Neuronal stem cell (in vitro differentiated cells): ENCODE measurements around the gene RASGRP1.

ENCODE experiments used
- DNase-seq: peaks from one replicate; pipeline ENCODE4 v3.0.0-alpha.2; 2013; ENCODE audit warnings: low spot score
- H2AFZ ChIP-seq: one replicate; pipeline ENCODE4 v1.6.1; 2013; ENCODE audit warnings: mild to moderate bottlenecking, low read length, inconsistent platforms
- H2AK5ac ChIP-seq: 2 replicates; pipeline ENCODE4 v1.6.1; 2013; ENCODE audit warnings: low read depth, mild to moderate bottlenecking, inconsistent platforms, low read length, moderate library complexity, mixed read lengths
- H2BK120ac ChIP-seq: 2 replicates; pipeline ENCODE4 v1.6.1; 2013; ENCODE audit warnings: low read depth, mild to moderate bottlenecking, inconsistent platforms, low read length, moderate library complexity, mixed read lengths
- H2BK12ac ChIP-seq: one replicate; pipeline ENCODE4 v1.6.1; 2013; ENCODE audit warnings: low read length, inconsistent platforms
- H2BK15ac ChIP-seq: 2 replicates; pipeline ENCODE4 v1.6.1; 2013; ENCODE audit warnings: mild to moderate bottlenecking, low read length, inconsistent platforms, mixed read lengths
- H2BK5ac ChIP-seq: one replicate; pipeline ENCODE4 v1.6.1; 2013; ENCODE audit warnings: inconsistent platforms, mild to moderate bottlenecking, low read length, moderate library complexity
- H3K14ac ChIP-seq: one replicate; pipeline ENCODE4 v1.6.1; 2013; ENCODE audit warnings: low read length, inconsistent platforms
- H3K18ac ChIP-seq: 2 replicates; pipeline ENCODE4 v1.6.1; 2013; ENCODE audit warnings: low read length, inconsistent platforms
- H3K23ac ChIP-seq: 2 replicates; pipeline ENCODE4 v1.6.1; 2013; ENCODE audit warnings: low read depth, mild to moderate bottlenecking, mixed read lengths, low read length, inconsistent platforms; ENCODE audit not compliant: poor library complexity
- H3K27ac ChIP-seq: replicated peaks from 3 replicates; pipeline ENCODE4 v1.5.1; 2013; ENCODE audit warnings: low read length, inconsistent platforms
- H3K27me3 ChIP-seq, 3 experiments: 2 replicates each; pipeline ENCODE4 v1.6.1; 2013; ENCODE audit warnings: low read length in 3 of 3, mild to moderate bottlenecking in 2 of 3, inconsistent platforms in 1 of 3, low read depth in 1 of 3, mixed read lengths in 1 of 3, moderate library complexity in 1 of 3; ENCODE audit not compliant: control insufficient read depth in 3 of 3, insufficient read depth in 3 of 3
- H3K36me3 ChIP-seq, 2 donors: replicated peaks in 1 of 2; 2 replicates each; pipeline ENCODE4 v1.6.1; 2013; ENCODE audit warnings: low read length in 2 of 2; ENCODE audit not compliant: control insufficient read depth in 2 of 2, insufficient read depth in 2 of 2
- H3K4ac ChIP-seq: 2 replicates; pipeline ENCODE4 v1.6.1; 2013; ENCODE audit warnings: inconsistent platforms, mild to moderate bottlenecking, low read length, moderate library complexity
- H3K4me1 ChIP-seq, 2 donors: 1 replicate in 1 of 2; 2 replicates in 1 of 2; pipeline ENCODE4 v1.6.1; 2013; ENCODE audit warnings: low read length in 2 of 2, low read depth in 1 of 2; ENCODE audit not compliant: control insufficient read depth in 2 of 2, insufficient read depth in 1 of 2
- H3K4me2 ChIP-seq: one replicate; pipeline ENCODE4 v1.6.1; 2013; ENCODE audit warnings: mild to moderate bottlenecking, low read length, inconsistent platforms; ENCODE audit not compliant: insufficient read depth, poor library complexity, severe bottlenecking
- H3K4me3 ChIP-seq, 2 donors: 2 replicates each; pipeline ENCODE4 v1.5.1; 2013; ENCODE audit warnings: low read length in 2 of 2, mild to moderate bottlenecking in 2 of 2, inconsistent platforms in 1 of 2, moderate library complexity in 1 of 2
- H3K79me1 ChIP-seq: one replicate; pipeline ENCODE4 v1.6.1; 2013; ENCODE audit warnings: low read depth, mild to moderate bottlenecking, inconsistent platforms, low read length, moderate library complexity
- H3K9ac ChIP-seq: one replicate; pipeline ENCODE4 v1.6.1; 2013; ENCODE audit warnings: mild to moderate bottlenecking, low read depth, low read length, inconsistent platforms; ENCODE audit not compliant: poor library complexity
- H3K9me3 ChIP-seq, 2 donors: replicated peaks in 1 of 2; 2 replicates each; pipeline versions ENCODE3 to v1.6.1; 2013; ENCODE audit warnings: low read length in 2 of 2, mild to moderate bottlenecking in 2 of 2, inconsistent platforms in 1 of 2, low read depth in 1 of 2, mixed read lengths in 1 of 2, moderate library complexity in 1 of 2; ENCODE audit not compliant: control insufficient read depth in 2 of 2, insufficient read depth in 1 of 2
- H4K8ac ChIP-seq: one replicate; pipeline ENCODE4 v1.6.1; 2013; ENCODE audit warnings: low read depth, mild to moderate bottlenecking, inconsistent platforms, low read length, moderate library complexity
- H4K91ac ChIP-seq: one replicate; pipeline ENCODE4 v1.6.1; 2013; ENCODE audit warnings: low read length, low read depth, mild to moderate bottlenecking, inconsistent platforms; ENCODE audit not compliant: poor library complexity
- WGBS, 2 donors: extraction: QIAGEN DNeasy Blood & Tissue Kit; methylation state at CpG; one replicate each; pipeline ENCODE4 v1.1.7; 2013; ENCODE audit warnings: missing lambda C conversion rate in 2 of 2, mixed read lengths in 1 of 2; ENCODE audit not compliant: insufficient read length in 2 of 2, insufficient replicate concordance in 1 of 2; ENCODE audit errors: extremely low coverage in 2 of 2; 5-methylcytosine and 5-hydroxymethylcytosine counted together

RASGRP1 gene

DNA sequence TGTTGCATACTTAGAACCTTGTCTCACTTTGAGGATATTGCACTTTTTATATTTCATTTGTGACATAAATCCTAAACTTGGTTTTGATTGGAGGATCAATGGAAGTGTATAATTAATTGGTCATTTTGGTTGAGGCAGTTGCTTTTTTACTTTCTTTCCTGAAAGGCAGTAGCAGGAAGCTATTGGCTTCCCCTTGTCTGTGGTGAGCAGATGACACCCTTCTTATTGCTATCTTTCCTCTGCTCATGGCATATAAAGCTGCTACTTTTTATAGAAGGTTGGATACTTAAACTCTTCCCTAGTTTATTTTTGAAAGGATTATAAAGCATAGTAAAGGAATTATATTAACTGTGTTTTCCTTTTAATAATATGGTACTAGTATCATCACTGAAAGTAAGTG is 82.0 kb downstream of the RASGRP1 start:
- H2BK15ac ChIP-seq = no peak overlapping the region
- no peak overlapping the region for H2AK5ac ChIP-seq
- H3K79me1 ChIP-seq = no peaks in the 10 kb centered on the region
- no peak overlapping the region for H2BK12ac ChIP-seq
- H3K27ac ChIP-seq = no peak overlapping the region
- no peak overlapping the region for H4K8ac ChIP-seq
- no peak overlapping the region for H3K23ac ChIP-seq
- no peak overlapping the region for H4K91ac ChIP-seq
- H3K4ac ChIP-seq = no peak overlapping the region
- H2BK5ac ChIP-seq = no peak overlapping the region
- no peaks in the 10 kb centered on the region for H3K9me3 ChIP-seq
- H3K4me2 ChIP-seq = no peak overlapping the region
- no peaks in the 10 kb centered on the region for H3K27me3 ChIP-seq
- no peaks in the 10 kb centered on the region for H3K4me1 ChIP-seq
- DNase-seq = no peak
- no peak overlapping the region for H3K9ac ChIP-seq
- H2BK120ac ChIP-seq = no peak overlapping the region
- H3K36me3 ChIP-seq = peaks cover 3 to 67% of the 10 kb centered on the region in 2 donors
- no peak overlapping the region for H3K14ac ChIP-seq
- no peak overlapping the region for H3K18ac ChIP-seq
- H2AFZ ChIP-seq = no peak overlapping the region
- H3K4me3 ChIP-seq = no peak overlapping the region

DNA sequence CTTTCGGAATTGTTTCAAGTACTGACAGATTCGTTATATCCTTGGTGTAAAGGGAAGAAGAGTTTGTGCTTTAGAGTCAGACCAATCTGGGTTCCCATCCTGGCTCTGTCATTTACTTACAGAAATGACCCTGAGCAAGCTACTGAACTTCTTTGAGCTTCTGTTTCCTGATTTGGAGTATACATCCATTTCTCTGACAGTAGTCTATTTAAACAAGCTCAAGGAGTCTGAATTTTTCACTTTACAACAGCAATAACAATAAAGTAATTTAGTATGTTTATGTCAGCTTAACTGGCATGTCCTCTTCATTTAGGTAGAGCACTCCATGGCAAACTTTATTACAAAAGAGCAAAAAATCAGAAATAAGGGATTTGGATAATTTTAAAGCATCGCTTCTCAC is 82.9 kb downstream of the RASGRP1 start:
- no peaks in the 10 kb centered on the region for H3K79me1 ChIP-seq
- H3K27ac ChIP-seq = no peak overlapping the region
- H3K36me3 ChIP-seq = peaks cover 3 to 67% of the 10 kb centered on the region in 2 donors
- no CpG with 5 or more reads among the region's 3 CpGs for WGBS, 2 donors
- no peak overlapping the region for H3K4me3 ChIP-seq
- H4K91ac ChIP-seq = no peak overlapping the region
- no peak overlapping the region for H2BK12ac ChIP-seq
- no peaks in the 10 kb centered on the region for H3K4me1 ChIP-seq
- H3K4me2 ChIP-seq = no peak overlapping the region
- H3K23ac ChIP-seq = no peak overlapping the region
- H3K14ac ChIP-seq = no peak overlapping the region
- H2AK5ac ChIP-seq = no peak overlapping the region
- no peak overlapping the region for H2AFZ ChIP-seq
- no peak overlapping the region for H4K8ac ChIP-seq
- H3K4ac ChIP-seq = no peak overlapping the region
- H3K18ac ChIP-seq = no peak overlapping the region
- no peak overlapping the region for H3K9ac ChIP-seq
- no peak overlapping the region for H2BK120ac ChIP-seq
- H2BK5ac ChIP-seq = no peak overlapping the region
- H3K9me3 ChIP-seq = no peaks in the 10 kb centered on the region
- no peak for DNase-seq
- H2BK15ac ChIP-seq = no peak overlapping the region
- H3K27me3 ChIP-seq = no peaks in the 10 kb centered on the region

DNA sequence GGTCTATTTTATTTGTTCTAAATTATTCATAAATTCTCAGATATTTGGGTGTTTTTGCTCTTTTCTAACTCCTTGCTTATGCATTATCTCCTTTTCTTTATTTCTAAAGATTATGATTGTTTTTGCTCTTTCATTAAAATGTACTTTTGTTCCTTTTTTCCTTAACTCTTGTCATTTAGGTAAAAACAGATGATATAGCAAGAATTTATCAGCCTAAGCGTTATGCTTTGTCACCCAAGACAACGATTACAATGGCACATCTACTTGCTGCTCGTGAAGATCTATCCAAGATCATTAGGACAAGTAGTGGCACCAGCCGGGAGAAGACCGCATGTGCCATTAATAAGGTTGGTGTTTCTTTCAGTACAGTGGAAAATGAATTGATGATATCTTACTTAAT is 83.5 kb downstream of the RASGRP1 start:
- Histone ChIP-seq H3K4me1 (no peaks in the 10 kb centered on the region), H3K23ac (no peak overlapping the region), H2AK5ac (no peak overlapping the region), H2AFZ (no peak overlapping the region), H3K4me3 (no peak overlapping the region), H4K8ac (no peak overlapping the region), H2BK120ac (no peak overlapping the region), H2BK12ac (no peak overlapping the region), H3K9ac (no peak overlapping the region), H4K91ac (no peak overlapping the region), H3K4me2 (no peak overlapping the region), H2BK15ac (no peak overlapping the region), H3K9me3 (no peaks in the 10 kb centered on the region), H3K79me1 (no peaks in the 10 kb centered on the region), H3K14ac (no peak overlapping the region), H2BK5ac (no peak overlapping the region), H3K18ac (no peak overlapping the region), H3K27me3 (no peaks in the 10 kb centered on the region), H3K27ac (no peak overlapping the region), H3K4ac (no peak overlapping the region), H3K36me3 (peaks cover 3 to 69% of the 10 kb centered on the region in 2 donors)
- DNase-seq = no peak
- no CpG with 5 or more reads among the region's 5 CpGs for WGBS, 2 donors

DNA sequence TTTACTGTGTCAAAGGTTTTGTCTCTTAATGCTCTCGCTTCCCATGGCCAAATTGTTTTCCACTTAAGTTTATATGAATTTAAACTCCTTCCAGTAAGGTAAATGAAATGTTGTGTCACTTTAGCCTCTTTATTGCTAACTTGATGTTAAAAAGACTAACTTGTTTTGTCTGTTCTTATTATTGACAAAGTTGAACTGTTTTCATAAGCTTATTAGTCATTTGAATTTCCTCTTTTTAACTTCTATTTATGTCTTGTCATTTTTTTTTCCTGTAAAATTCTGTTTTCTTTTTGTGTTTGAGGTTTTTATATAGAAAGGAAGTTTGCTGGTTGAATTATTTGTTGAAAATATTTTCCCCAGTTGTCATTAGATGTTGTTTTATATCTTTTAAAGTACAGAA is 84.9 kb downstream of the RASGRP1 start:
- no peak overlapping the region for H4K91ac ChIP-seq
- H3K27ac ChIP-seq = no peak overlapping the region
- WGBS, 2 donors = no CpG with 5 or more reads among the region's 1 CpG
- H2BK12ac ChIP-seq = no peak overlapping the region
- H3K36me3 ChIP-seq = peaks cover 6 to 74% of the 10 kb centered on the region in 2 donors
- no peak overlapping the region for H2AFZ ChIP-seq
- no peak overlapping the region for H3K9ac ChIP-seq
- H3K18ac ChIP-seq = no peak overlapping the region
- no peaks in the 10 kb centered on the region for H3K27me3 ChIP-seq
- no peak overlapping the region for H3K23ac ChIP-seq
- H3K9me3 ChIP-seq = no peaks in the 10 kb centered on the region
- H2AK5ac ChIP-seq = no peak overlapping the region
- DNase-seq = no peak
- no peak overlapping the region for H2BK120ac ChIP-seq
- no peaks in the 10 kb centered on the region for H3K4me1 ChIP-seq
- H3K14ac ChIP-seq = no peak overlapping the region
- H2BK15ac ChIP-seq = no peak overlapping the region
- no peak overlapping the region for H3K4me3 ChIP-seq
- no peak overlapping the region for H3K4ac ChIP-seq
- H3K4me2 ChIP-seq = no peak overlapping the region
- no peaks in the 10 kb centered on the region for H3K79me1 ChIP-seq
- no peak overlapping the region for H4K8ac ChIP-seq
- H2BK5ac ChIP-seq = no peak overlapping the region
